WTC11 (cell line): ENCODE data around the gene HID1. TPM values are rescaled to one million over a fixed set of nuclear protein-coding genes. Genes with fewer than 3 reads are reported as not detected.

Experiments used
- ATAC-seq: fragments of 200-7000 bp; cut with Tn5 transposase; 2 replicates; pipeline ENCODE4 v1.10.0; 2021; ENCODE audit warnings: mild to moderate bottlenecking, moderate library complexity
- CTCF ChIA-PET: fragments of 300-600 bp; sonication (Branson Sonifier 250); formaldehyde crosslinking; loops from one replicate; lab custom pipeline; 2021; ENCODE audit warnings: antibody characterized with exemption; lab: Charles Lee
- POLR2A ChIA-PET: fragments of 350-600 bp; sonication (Branson Sonifier 250); formaldehyde crosslinking; loops from one replicate; lab custom pipeline; 2021; ENCODE audit warnings: antibody characterized with exemption; lab: Charles Lee
- DNase-seq: peaks from one replicate; pipeline ENCODE4 v3.0.0; 2021; ENCODE audit warnings: low spot score
- H3K27ac Mint-ChIP-seq: 2 replicates; pipeline ENCODE4 v1.8.0; 2021; ENCODE audit warnings: mixed read lengths
- H3K27me3 Mint-ChIP-seq: 2 replicates; pipeline ENCODE4 v1.8.0; 2021; ENCODE audit warnings: low read depth, mild to moderate bottlenecking, moderate library complexity, mixed read lengths
- H3K36me3 Mint-ChIP-seq: 2 replicates; pipeline ENCODE4 v1.8.0; 2021; ENCODE audit warnings: mixed read lengths
- H3K4me1 Mint-ChIP-seq: 2 replicates; pipeline ENCODE4 v1.8.0; 2022; ENCODE audit warnings: mixed read lengths
- H3K4me3 Mint-ChIP-seq: 2 replicates; pipeline ENCODE4 v1.8.0; 2021; ENCODE audit warnings: mild to moderate bottlenecking, moderate library complexity, mixed read lengths
- H3K9me3 Mint-ChIP-seq: 2 replicates; pipeline ENCODE4 v1.8.0; 2021; ENCODE audit warnings: mixed read lengths
- ATF2 ChIP-seq: sonication (generic); formaldehyde crosslinking; IDR thresholded peaks from 2 replicates; pipeline ENCODE4 v1.8.1; 2022; ENCODE audit warnings: low read depth, missing genetic modification reagents, borderline replicate concordance
- EMX1 ChIP-seq: fragments of 250-450 bp; sonication (Bioruptor Pico); IDR thresholded peaks from 2 replicates; pipeline ENCODE4 v1.8.0; 2021; ENCODE audit warnings: mild to moderate bottlenecking
- ETV6 ChIP-seq: sonication (generic); formaldehyde crosslinking; IDR thresholded peaks from 2 replicates; pipeline ENCODE4 v1.8.1; 2022; ENCODE audit warnings: mild to moderate bottlenecking, missing genetic modification reagents
- FOXJ3 ChIP-seq: sonication (generic); formaldehyde crosslinking; IDR thresholded peaks from 2 replicates; pipeline ENCODE4 v1.9.0; 2021; ENCODE audit warnings: missing genetic modification reagents, mild to moderate bottlenecking, borderline replicate concordance
- GTF2I ChIP-seq: fragments of 250-450 bp; sonication (Bioruptor Pico); conservative IDR thresholded peaks from 2 replicates; pipeline ENCODE4 v1.4.0; 2021; ENCODE audit warnings: mild to moderate bottlenecking
- IRF2 ChIP-seq: sonication (generic); formaldehyde crosslinking; IDR thresholded peaks from 2 replicates; pipeline ENCODE4 v1.8.0; 2022; ENCODE audit warnings: low read depth, missing genetic modification reagents, borderline replicate concordance
- MAX ChIP-seq: sonication (generic); formaldehyde crosslinking; IDR thresholded peaks from 2 replicates; pipeline ENCODE4 v1.8.0; 2022; ENCODE audit warnings: mild to moderate bottlenecking, missing genetic modification reagents
- PREB ChIP-seq: sonication (generic); formaldehyde crosslinking; IDR thresholded peaks from 2 replicates; pipeline ENCODE4 v1.8.1; 2022; ENCODE audit warnings: mild to moderate bottlenecking, missing genetic modification reagents, moderate library complexity, borderline replicate concordance
- RORB ChIP-seq: fragments of 250-450 bp; sonication (Bioruptor Pico); IDR thresholded peaks from 2 replicates; pipeline ENCODE4 v1.9.0; 2021; ENCODE audit warnings: mild to moderate bottlenecking
- SP1 ChIP-seq: sonication (generic); formaldehyde crosslinking; conservative IDR thresholded peaks from 2 replicates; pipeline ENCODE4 v1.8.1; 2022; ENCODE audit warnings: missing genetic modification reagents
- ZNF317 ChIP-seq: sonication (generic); formaldehyde crosslinking; IDR thresholded peaks from 2 replicates; pipeline ENCODE4 v1.8.1; 2023; ENCODE audit warnings: low read depth, mild to moderate bottlenecking, moderate library complexity, missing genetic modification reagents, borderline replicate concordance
- ZNF423 ChIP-seq: fragments of 250-450 bp; sonication (Bioruptor Pico); IDR thresholded peaks from 2 replicates; pipeline ENCODE4 v2.1.2; 2022; ENCODE audit warnings: mild to moderate bottlenecking, moderate library complexity
- ZNF425 ChIP-seq: fragments of 250-450 bp; sonication (Bioruptor Pico); conservative IDR thresholded peaks from 2 replicates; pipeline ENCODE4 v1.9.0; 2021; ENCODE audit warnings: mild to moderate bottlenecking
- ZNF512 ChIP-seq: sonication (generic); formaldehyde crosslinking; IDR thresholded peaks from 2 replicates; pipeline ENCODE4 v1.8.1; 2022; ENCODE audit warnings: missing genetic modification reagents, borderline replicate concordance
- total RNA-seq: library from RNA; stranded (reverse); gene quantifications from 3 replicates; pipeline ENCODE4 v1.2.3, GENCODE V29; 2021
- TF ChIP-seq, protein P1 (sequence below): sonication (generic); formaldehyde crosslinking; IDR thresholded peaks from 2 replicates; pipeline ENCODE4 v1.8.0; 2022; ENCODE audit warnings: mild to moderate bottlenecking, missing genetic modification reagents
- TF ChIP-seq, protein P2 (sequence below): sonication (generic); formaldehyde crosslinking; IDR thresholded peaks from 2 replicates; pipeline ENCODE4 v1.8.1; 2023; ENCODE audit warnings: mild to moderate bottlenecking, missing genetic modification reagents

Gene HID1
- total RNA-seq, 1 experiment from 2014 or later: 16.7 TPM

- ChIA-PET CTCF (interaction anchor here (0.6 to 2.0 kb wide), 4 partner anchors 13 to 1343 kb away, joined by 3 to 7 read pairs (median 4); partner anchors contain the start of gene MRPL58), POLR2A (interaction anchor here (1.0 kb wide), 1 partner anchor 25 kb away, joined by 3 read pairs; no protein-coding TSS in a partner anchor)
- no peak for TF ChIP-seq ZNF512
- TF ChIP-seq IRF2 (CRISPR knock-in tag): no peak
- TF ChIP-seq FOXJ3 (CRISPR knock-in tag): no peak
- no peak for ATAC-seq
- no peak for DNase-seq
- no peak overlapping the region for H3K4me3 Mint-ChIP-seq
- H3K4me1 Mint-ChIP-seq: no peaks in the 10 kb centered on the region
- no peak overlapping the region for H3K27ac Mint-ChIP-seq
- no peaks in the 10 kb centered on the region for H3K27me3 Mint-ChIP-seq
- no peaks in the 10 kb centered on the region for H3K9me3 Mint-ChIP-seq
- H3K36me3 Mint-ChIP-seq: peaks cover 12% of the 10 kb centered on the region
Observed at GRCh38 chr17:74999523-74999922, 27.0 kb upstream of the HID1 start.

DNA sequence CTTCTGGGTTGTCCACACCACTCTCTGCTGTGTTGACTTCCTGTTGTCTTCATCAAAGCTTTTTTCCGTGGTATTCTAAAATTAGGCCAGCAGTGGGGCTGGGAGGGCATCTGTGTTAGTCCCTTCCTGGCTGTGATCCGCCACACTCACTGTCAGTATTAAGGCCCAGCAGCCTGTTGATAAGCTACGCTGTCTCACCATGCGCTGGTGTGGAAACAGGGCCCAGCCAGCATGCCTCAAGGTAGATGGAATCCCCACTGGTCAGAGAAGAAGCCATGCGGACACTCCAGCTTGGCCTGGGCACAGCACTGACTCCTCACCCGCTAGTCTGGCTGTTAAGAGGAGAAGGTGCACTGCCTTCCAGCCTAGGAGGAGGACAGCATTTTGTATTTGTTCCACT is 26.2 kb upstream of the HID1 start:
- Mint-ChIP-seq H3K4me1 (no peaks in the 10 kb centered on the region), H3K27ac (0 out of 2 replicates have a peak overlapping the region, but pooled peaks have one; percentile 35), H3K4me3 (no peak overlapping the region), H3K9me3 (no peaks in the 10 kb centered on the region), H3K27me3 (no peaks in the 10 kb centered on the region), H3K36me3 (peaks cover 12% of the 10 kb centered on the region)
- POLR2A ChIA-PET: no interaction called here
- DNase-seq (no peak), ATAC-seq (no peak)
- CTCF ChIA-PET: interaction anchor here (1.0 to 2.0 kb wide), 4 partner anchors 10 to 35 kb away, joined by 3 to 7 read pairs (median 4); partner anchors contain the start of gene MRPL58
- TF ChIP-seq ETV6 (CRISPR knock-in tag) (no peak), ZNF425 (CRISPR knock-in tag) (no peak), SP1 (no peak), EMX1 (CRISPR knock-in tag) (no peak), RORB (CRISPR knock-in tag) (no peak), GTF2I (CRISPR knock-in tag) (no peak), ZNF317 (CRISPR knock-in tag) (no peak), MAX (CRISPR knock-in tag) (no peak)

DNA sequence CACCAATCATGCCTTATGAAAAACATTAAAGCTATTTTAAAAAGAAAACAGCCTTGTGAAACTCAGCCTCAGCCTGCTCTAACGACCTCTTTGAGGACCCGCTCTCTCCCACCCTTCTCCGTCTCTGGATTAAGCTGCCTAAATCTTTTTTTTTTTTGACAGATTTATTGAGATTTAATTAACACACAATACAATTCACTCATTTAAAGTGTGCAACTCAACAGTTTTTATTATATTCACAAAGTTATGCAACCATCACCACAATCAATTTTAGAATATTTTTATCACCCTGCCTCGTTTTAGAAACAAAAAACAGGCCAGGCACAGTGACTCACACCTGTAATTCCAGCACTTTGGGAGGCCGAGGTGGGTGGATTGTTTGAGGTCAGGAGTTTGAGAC is 23.3 kb upstream of the HID1 start:
- TF ChIP-seq, protein P1, sequence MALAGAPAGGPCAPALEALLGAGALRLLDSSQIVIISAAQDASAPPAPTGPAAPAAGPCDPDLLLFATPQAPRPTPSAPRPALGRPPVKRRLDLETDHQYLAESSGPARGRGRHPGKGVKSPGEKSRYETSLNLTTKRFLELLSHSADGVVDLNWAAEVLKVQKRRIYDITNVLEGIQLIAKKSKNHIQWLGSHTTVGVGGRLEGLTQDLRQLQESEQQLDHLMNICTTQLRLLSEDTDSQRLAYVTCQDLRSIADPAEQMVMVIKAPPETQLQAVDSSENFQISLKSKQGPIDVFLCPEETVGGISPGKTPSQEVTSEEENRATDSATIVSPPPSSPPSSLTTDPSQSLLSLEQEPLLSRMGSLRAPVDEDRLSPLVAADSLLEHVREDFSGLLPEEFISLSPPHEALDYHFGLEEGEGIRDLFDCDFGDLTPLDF (CRISPR knock-in tag): no peak
- TF ChIP-seq, protein P2, sequence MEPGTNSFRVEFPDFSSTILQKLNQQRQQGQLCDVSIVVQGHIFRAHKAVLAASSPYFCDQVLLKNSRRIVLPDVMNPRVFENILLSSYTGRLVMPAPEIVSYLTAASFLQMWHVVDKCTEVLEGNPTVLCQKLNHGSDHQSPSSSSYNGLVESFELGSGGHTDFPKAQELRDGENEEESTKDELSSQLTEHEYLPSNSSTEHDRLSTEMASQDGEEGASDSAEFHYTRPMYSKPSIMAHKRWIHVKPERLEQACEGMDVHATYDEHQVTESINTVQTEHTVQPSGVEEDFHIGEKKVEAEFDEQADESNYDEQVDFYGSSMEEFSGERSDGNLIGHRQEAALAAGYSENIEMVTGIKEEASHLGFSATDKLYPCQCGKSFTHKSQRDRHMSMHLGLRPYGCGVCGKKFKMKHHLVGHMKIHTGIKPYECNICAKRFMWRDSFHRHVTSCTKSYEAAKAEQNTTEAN (CRISPR knock-in tag): no peak
- TF ChIP-seq ATF2 (CRISPR knock-in tag) (no peak), ZNF423 (CRISPR knock-in tag) (no peak), ETV6 (CRISPR knock-in tag) (no peak), PREB (CRISPR knock-in tag) (no peak)
- no peak for ATAC-seq
- ChIA-PET CTCF (interaction anchor here (2.1 kb wide), 1 partner anchor 32 kb away, joined by 5 read pairs; no protein-coding TSS in a partner anchor), POLR2A (no interaction called here)
- H3K27ac Mint-ChIP-seq: no peak overlapping the region
- 0 out of 2 replicates have a peak, but pooled peaks cover 4% of the 10 kb centered on the region for H3K4me1 Mint-ChIP-seq
- no peaks in the 10 kb centered on the region for H3K9me3 Mint-ChIP-seq
- no peaks in the 10 kb centered on the region for H3K27me3 Mint-ChIP-seq
- H3K4me3 Mint-ChIP-seq: no peak overlapping the region
- 0 out of 2 replicates have a peak, but pooled peaks cover 3% of the 10 kb centered on the region for H3K36me3 Mint-ChIP-seq
- DNase-seq: no peak
